HG02588 (cell line): ENCODE data around the gene ADAMTS9.

Experiments used
- ATAC-seq: cut with Tn5 transposase; IDR thresholded peaks from one replicate; pipeline ENCODE4 v1.9.1; 2021; ENCODE audit warnings: mild to moderate bottlenecking, moderate library complexity; ENCODE audit not compliant: unreplicated experiment

The ADAMTS9 gene

DNA sequence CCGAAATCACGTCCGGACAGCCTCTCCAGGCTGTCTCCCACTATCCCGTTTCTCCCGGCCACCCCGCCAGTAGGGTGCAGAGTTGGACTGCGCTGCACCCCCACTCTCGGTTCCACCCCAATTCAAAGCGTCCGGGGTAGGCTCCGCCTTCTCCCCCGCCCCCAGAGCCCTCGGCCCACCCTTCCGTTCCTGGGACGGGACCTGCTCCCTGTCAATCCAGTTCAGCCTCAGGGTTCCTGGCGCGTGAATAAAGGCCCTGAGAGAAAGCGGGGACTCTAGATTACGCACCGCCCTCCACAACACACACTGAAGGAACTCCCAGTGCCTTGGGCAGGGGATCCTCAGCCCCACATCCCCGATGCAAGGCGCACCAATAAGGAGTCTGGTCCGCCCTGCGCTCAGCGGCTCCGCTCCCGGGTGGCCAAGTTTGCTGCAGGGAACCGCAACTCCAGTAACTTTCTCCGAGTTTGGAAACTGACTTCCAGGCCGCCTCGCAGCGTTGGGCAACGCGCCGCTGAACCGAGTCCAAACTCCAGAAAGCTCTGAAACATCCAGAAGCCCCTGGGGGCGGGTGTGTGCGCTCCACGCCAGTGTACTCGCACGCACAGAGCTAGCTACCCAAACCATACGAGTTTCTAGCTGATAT lies 1.9 kb downstream of the ADAMTS9 start:
- no peak for ATAC-seq

DNA sequence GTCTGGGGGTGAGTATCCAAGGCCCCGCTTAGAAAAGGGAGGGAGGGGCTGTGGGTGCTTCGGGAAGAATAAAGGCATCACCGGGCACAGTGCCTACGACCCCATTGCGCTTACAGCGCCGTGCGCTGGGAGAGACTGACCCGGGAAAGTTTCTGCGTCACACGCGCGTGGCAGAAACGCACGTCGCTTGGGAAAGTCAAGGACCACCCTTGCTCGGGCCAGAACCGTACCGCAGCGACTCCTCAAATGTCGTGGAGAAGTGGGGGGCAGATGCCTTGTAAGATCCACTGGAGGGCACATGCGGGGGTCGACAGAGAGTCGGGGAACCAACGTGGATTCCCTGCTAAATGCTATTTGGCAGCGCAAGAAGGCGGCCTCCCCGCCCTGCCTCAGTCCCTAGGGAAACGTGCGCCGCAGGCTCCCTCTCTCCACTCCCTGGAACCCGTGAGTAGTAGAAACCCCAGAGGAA lies 2.4 kb downstream of the ADAMTS9 start:
- no peak for ATAC-seq

- ATAC-seq, result no peak
Observed at GRCh38 chr3:64684715-64685261, 3.0 kb downstream of the ADAMTS9 start.

- ATAC-seq, result no peak
Observed at GRCh38 chr3:64681827-64682226, 6.0 kb downstream of the ADAMTS9 start.

DNA sequence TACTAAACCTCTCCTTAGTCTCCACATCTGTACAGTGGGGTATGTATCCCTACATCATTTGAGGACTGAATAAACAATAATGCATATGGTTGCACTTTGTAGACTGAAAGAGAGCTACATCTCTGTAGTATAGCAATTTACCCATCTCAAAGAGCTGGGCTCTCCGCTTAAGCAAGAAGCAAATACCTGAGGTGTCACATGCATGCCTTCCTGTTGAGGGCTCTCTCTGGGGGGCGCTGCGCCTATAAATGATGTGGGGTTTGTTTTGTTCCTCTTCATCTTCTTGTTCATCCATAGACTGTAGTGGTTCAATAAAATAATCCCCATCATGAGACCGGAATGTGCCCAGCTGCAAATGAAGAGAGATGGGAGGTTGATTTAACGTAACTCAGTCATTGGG lies 6.8 kb downstream of the ADAMTS9 start:
- no peak for ATAC-seq

DNA sequence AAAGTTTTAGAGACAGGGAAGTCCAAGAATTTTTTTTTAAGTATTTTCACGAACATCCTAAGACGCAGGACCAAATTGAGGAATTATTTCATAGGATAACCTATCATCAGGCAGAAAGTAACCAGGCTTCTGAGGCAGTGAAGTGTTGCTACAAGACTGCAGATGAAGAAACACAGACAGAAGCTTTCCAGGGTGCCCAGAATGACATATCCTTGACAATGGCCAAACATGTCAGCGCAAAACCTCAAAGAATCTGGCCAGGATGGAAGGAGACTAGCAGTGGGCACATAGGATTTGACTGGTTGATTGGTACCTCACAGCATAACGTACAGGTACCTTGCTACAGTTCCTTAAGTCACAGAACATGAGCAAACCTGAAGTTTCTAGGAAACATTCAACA lies 7.5 kb downstream of the ADAMTS9 start:
- no peak for ATAC-seq

GRCh38 chr3:64677961-64678716 lies 9.7 kb downstream of the ADAMTS9 start:
- no peak for ATAC-seq

- no peak for ATAC-seq
Observed at GRCh38 chr3:64676831-64677230, 11.0 kb downstream of the ADAMTS9 start.

- no peak for ATAC-seq
Observed at GRCh38 chr3:64675687-64676247, 12.0 kb downstream of the ADAMTS9 start.

- ATAC-seq, result no peak
Observed at GRCh38 chr3:64674591-64675076, 13.2 kb downstream of the ADAMTS9 start.

GRCh38 chr3:64673159-64673715 lies 14.6 kb downstream of the ADAMTS9 start:
- no peak for ATAC-seq

GRCh38 chr3:64668582-64669510 lies 19.0 kb downstream of the ADAMTS9 start:
- ATAC-seq, result no peak

DNA sequence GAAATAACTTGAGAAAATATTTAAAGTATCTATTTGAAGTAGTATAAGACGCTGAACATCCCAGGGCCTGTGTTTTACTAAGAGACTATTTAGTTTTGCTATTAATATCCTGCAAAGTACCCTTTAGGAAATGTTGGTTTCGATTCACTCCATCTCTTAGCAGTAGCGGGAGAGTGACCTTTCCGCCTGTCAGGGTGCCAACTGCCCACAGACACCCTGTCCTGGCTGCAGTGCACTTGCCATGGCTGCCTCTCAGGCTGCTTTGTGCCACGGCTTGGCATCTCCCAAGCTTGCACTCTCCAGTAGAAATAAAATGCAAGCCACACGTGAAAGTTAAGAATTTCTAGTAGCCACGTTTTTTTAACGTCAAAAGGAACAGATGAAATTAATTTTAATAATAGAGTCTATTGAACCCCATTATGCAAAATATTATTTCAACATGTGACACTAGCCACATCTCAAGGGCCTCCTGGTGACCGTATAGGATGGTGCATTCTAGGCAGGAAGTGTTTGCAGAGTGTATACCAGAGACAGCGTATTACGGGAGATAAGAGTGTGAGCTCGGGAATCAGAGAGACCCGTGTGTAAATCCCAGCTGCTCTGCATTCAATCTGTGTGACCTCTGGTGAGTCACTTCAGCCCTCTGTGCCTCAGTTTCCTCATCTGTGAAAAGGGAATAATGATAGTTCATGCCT lies 19.8 kb downstream of the ADAMTS9 start:
- no peak for ATAC-seq

GRCh38 chr3:64667138-64667537 lies 20.7 kb downstream of the ADAMTS9 start:
- ATAC-seq, result no peak

GRCh38 chr3:64666171-64666588 lies 21.6 kb downstream of the ADAMTS9 start:
- no peak for ATAC-seq

- no peak for ATAC-seq
Observed at GRCh38 chr3:64664397-64664796, 23.4 kb downstream of the ADAMTS9 start.

GRCh38 chr3:64659617-64659978 lies 28.2 kb downstream of the ADAMTS9 start:
- ATAC-seq, result no peak

DNA sequence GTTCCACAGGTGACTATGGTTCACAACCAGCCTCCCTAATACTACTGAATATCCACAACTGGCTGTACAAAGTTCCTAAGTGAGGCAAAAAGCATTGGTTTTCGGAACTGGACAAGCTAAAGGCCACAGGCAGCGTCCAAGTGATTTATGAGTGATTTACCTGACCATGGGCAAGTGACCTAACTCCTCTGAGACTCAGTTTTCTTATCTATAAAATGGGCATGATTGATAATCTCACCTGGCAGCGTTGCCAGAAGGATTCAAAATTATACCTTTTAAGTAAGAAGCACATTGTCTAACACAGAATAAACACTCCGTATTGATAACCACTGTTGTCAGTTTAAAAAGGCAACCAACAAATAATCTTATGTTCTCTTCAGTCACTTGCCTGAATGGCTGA lies 29.8 kb downstream of the ADAMTS9 start:
- ATAC-seq, result no peak

DNA sequence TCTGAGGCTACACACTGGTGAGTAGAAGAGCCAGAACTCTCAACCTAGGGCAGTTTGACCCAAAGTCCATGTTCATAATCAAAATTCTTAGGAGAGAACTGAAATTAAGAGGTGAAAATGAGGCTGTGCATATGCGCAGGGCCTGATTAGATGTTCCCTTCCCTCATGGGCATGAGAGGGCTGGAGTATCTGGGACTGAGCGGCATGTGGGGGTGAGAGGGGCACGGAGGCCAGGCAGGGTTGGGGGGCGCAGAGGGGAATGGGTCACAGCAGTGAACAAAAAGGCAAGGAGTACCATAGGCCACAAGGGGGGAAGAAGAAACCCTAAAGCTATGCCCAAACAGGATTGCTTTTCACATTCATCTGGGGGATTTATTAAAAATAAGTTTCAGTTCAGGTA lies 31.3 kb downstream of the ADAMTS9 start:
- ATAC-seq, result no peak

GRCh38 chr3:64655160-64655559 lies 32.6 kb downstream of the ADAMTS9 start:
- ATAC-seq, result no peak
